Endothelial cell of umbilical vein (primary cell): ENCODE measurements around the gene UNC5B.

Experiments
- EZH2 ChIP-seq: IDR thresholded peaks from 2 replicates; pipeline ENCODE4 v1.6.1; 2012; ENCODE audit warnings: borderline replicate concordance, low read depth, mild to moderate bottlenecking, moderate library complexity, low read length, inconsistent platforms; ENCODE audit not compliant: severe bottlenecking
- MYC ChIP-seq: IDR thresholded peaks from one replicate; pipeline ENCODE4 v1.6.1; 2011; ENCODE audit warnings: mild to moderate bottlenecking, low read depth, low read length
- POLR2A ChIP-seq: IDR thresholded peaks from 2 replicates; pipeline ENCODE4 v1.6.1; 2012; ENCODE audit warnings: low read depth, mild to moderate bottlenecking, control low read depth, low read length
- TF ChIP-seq, protein P1 (sequence below), 2 donors: IDR thresholded peaks; 1 replicate in 1 of 2; 2 replicates in 1 of 2; pipeline ENCODE4 v1.5.1; 2011; ENCODE audit warnings: low read length in 2 of 2, mild to moderate bottlenecking in 2 of 2, moderate library complexity in 2 of 2, control low read depth in 1 of 2, inconsistent platforms in 1 of 2, low read depth in 1 of 2; ENCODE audit not compliant: insufficient read depth in 1 of 2; ENCODE audit errors: extremely low read depth in 1 of 2

DNA sequence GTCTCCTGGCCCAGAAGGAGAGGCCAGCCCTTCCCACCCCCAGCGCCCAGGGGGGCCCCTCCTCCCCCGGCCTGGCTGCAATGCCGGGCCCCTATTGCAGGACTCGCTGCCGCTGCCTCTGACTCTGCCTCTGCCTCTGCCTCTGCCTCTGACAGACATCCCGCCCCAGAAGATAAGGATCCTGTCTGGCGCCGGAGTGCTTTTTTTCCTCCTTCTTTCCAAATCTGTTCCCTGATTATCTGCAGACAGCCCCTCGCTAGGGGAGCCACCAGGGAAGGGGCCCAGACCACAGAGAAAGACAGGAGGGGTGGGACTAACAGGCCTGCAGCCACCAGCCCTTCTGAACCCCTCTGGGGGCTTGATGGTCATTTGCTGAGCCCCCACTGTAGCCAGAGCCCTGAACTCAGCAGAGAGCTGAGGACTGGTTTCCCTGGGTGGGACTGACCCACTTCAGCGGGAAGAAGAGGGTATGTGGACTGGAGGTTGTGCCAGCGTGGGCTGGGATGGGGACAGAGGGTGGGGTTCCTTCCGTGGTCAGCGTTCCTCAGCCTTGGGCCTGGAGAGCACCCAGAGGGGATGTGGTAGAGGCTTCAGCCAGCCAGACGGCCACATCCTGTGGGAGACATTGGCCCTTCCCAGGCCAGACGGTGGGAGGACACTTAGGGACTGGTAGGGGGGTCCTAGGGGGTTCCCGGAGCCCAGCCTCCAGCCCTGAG lies 22.8 kb downstream of the UNC5B start:
- TF ChIP-seq, protein P1, sequence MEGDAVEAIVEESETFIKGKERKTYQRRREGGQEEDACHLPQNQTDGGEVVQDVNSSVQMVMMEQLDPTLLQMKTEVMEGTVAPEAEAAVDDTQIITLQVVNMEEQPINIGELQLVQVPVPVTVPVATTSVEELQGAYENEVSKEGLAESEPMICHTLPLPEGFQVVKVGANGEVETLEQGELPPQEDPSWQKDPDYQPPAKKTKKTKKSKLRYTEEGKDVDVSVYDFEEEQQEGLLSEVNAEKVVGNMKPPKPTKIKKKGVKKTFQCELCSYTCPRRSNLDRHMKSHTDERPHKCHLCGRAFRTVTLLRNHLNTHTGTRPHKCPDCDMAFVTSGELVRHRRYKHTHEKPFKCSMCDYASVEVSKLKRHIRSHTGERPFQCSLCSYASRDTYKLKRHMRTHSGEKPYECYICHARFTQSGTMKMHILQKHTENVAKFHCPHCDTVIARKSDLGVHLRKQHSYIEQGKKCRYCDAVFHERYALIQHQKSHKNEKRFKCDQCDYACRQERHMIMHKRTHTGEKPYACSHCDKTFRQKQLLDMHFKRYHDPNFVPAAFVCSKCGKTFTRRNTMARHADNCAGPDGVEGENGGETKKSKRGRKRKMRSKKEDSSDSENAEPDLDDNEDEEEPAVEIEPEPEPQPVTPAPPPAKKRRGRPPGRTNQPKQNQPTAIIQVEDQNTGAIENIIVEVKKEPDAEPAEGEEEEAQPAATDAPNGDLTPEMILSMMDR (IDR thresholded peaks at IDR 0.05; ENCODE audit: extremely low read depth in 1 of 2, insufficient read depth in 1 of 2, low read depth in 1 of 2, low read length in 2 of 2), result no peak
- TF ChIP-seq POLR2A (no peak), EZH2 (peak; percentile 56), MYC (no peak)
